Measurements from ENCODE around the gene VWC2L.

The VWC2L gene

DNA sequence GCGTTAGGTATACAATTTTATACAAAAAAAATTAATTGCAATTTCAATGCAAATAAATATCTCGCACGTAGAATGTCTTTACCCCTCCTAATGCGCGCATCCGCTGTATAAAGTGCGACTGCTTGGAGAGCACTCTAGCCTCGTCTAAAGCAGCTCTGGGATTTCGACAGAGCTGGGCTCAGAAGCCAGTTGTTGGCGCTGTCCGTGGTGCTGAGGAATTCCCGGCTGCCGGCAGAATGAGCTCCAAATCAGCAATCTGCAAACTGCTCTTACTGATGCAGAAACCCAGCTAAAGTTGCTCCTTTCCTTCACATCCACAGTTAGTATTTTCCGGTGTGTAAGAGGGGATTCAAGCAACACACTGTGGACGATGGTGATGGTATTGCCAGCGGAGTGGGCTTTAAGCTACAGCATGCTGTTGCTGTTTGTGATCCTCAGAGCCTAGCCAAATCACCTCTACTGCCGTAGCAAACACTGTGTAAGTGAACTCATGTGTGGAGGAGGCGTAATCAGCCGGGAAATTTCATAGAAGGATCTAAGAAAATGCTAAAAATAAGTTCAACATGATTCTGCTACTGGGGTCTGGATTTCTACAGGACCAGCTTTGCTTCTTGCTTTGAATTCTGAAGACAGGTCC, at the start of gene VWC2L:
Gene VWC2L (plus strand): TSS at position 137 of the 637 bp plus-strand sequence. CDS start 3,140 bp downstream, outside the sequence.
- DNase-seq, result peak; percentile 65

DNA sequence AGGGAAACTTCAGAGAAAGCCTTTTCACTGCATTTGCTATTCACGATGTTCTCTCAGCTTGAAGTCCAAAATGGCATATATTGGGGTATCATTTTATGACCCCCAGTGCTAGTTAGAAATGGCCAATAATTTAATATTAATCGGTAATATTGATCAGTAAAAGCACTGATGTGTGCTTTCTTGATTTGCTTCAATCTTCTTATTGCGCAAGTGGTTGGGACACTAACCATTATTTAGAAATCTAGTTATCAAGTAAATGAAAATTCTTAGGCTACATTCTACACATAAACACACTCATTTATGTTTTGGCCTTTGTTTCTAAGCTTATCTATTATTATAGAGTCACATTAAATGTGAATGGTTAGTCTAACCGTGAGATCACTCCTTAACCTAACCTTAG, 49.7 kb upstream of the VWC2L start:
- DNase-seq, result no peak

DNA sequence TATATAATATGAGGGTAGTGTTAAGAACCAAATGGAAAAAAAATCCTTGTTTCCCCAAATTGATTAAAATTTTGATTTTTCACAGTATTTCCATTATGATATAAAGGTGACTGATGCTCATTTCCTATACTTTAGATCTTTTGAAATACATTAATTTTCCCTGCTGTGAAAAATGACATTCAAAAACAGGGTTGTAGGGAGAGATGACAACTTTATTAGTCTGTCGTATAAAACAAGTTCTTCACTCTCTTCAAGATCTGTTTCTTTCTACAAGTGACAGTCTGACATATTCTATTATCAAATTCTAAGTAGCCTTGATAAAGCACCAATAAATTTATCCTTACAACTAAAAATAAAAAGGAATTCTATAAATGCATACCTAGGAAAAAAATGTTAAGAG, 45.3 kb upstream of the VWC2L start:
- no peak for DNase-seq

DNA sequence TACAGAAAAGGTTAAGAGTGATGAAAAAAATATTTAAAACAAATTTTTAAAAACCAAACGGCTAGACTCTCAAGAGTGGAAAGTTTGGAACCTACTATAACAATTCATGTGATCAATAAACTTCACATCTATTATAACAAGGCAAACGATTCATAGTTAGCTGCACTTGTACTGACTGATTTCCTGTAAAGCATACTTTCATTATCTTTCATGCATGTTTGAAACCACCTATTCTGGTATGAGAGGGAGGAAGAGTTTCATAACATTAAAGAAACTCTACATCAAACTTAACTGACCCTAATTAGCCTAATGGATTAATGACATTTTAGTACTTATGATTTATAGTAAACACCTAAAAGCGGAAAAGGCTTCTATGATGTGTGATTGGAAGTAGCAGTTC, 43.7 kb upstream of the VWC2L start:
- DNase-seq, result no peak

DNA sequence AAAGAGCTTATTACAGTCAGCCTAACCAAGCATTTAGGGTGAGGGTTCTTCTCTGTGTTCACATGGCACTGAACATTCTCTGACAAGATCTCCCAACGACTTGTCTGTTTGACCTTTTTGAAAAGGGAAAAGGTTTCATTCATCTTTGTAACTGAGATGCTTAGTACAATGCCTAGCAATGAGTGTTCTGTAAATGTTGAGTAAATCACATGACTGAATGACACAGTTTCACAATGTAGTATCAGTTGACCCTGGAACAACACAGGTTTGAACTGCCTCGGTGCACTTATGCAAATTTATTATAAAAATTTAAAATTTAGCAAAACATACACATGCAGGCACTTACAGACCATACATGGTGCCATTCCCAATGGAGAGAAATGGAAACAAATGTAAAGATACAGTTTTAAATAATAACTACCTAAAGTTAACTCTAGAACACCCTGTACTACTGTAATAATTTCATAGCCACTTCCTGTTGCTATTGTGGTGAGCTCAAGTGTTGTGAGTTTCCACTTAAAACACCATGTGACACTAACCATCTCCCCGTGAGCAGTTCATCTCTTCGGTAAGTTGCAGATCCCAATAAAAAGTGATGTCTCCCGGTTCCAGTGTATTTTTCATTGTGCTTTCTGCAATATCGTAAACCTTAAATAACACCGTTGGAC, 34.1 kb upstream of the VWC2L start:
- DNase-seq, result no peak

DNA sequence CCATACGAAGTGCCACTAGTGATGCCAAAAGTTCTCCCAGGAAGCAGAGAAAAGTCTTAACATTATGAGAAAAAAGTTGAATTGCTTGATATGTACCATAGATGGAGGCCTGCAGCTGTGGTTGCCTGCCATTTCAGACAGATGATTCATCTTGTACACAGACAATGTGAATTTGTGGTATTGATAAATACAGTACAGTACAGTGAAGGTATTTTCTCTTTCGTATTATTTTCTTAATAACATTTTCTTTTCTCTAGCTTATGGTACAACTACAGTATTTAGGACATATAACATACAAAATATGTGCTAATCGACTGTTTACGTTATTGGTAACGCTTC, 33.6 kb upstream of the VWC2L start:
- peak; percentile 5 for DNase-seq

DNA sequence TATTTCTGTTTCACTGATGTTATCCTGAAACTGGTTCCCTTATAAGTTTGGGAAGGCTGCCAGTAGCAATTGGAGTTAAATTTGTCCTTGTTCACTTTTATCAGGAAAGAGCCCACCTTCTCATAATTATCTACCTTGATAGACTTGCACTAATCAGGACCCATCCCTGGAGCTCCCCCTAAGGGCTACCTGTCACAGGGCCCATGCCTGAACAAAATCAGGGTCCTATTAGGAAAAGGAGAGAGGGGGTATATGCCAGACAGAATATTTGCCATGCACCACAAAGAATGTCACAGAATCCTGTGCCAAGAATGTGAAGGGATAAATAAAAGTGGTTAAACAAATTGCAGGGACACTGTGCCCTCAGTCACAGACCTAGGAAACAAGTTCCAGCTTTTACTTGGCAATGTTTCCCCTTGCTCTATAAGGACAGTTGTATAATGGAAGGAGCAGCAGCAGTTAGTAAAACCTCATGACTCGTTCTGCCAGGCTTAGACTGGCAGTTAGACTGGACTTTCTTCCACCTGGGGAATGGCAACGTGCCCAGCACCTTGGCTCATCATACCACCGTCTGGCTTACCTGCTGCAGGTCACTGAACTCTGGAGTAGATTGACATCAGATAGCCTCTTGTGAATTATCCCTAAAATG, 32.3 kb upstream of the VWC2L start:
- no peak for DNase-seq

DNA sequence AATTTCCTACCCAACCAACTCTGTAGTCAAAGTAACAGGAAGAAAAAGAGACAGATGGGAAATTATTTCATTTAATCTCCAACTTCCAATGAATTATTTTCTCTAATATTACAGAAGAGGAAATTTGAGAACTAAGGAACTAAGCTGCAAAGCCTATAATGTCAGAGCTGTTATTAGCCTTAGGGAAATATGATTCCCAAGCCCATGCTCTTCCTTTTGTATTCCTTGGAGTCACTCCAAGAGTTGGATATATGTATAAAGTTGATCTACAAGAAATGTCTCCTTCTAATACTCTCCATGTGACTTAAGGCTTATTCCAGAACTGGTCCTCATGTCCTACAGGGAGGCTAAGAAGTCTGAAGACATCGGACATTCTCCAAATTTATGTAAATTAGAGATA, 31.6 kb upstream of the VWC2L start:
- DNase-seq, result no peak

DNA sequence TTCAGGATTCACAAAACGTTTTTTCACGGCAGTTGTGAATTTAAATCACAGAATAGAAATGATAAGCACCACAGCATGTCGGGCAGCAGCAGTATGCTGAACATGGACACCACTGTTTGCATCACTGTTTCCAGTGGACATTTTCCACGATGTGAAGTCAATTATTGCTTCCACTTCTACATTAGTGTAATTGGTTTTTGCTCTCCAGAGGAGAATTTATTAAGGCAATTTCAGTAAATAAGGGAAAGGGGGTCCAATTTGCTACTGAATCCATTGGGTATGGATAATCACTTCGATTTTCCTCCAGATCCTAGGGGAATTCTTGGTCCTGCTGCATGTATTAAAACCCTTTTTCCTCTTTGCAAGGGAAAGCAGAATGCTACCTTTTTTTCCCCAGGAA, 30.2 kb upstream of the VWC2L start:
- no peak for DNase-seq

DNA sequence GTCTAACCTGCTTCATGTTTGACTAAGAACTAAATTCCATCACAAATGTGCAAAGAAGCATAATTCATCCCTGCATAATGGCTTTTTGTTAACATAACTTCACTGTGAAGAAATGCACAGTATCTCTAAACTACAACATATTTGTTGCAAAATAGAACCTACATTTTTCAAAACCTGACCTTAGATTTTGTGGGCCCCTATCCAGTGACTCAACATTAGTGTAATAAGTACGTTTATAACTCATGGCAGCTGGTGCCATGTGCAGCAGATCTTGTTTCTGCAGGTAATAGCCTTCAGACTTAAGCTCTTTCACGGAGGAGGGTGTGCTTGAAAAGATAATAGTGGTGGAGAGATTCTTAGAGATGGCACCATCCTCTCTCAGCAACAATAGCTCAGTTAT, 28.6 kb upstream of the VWC2L start:
- no peak for DNase-seq

DNA sequence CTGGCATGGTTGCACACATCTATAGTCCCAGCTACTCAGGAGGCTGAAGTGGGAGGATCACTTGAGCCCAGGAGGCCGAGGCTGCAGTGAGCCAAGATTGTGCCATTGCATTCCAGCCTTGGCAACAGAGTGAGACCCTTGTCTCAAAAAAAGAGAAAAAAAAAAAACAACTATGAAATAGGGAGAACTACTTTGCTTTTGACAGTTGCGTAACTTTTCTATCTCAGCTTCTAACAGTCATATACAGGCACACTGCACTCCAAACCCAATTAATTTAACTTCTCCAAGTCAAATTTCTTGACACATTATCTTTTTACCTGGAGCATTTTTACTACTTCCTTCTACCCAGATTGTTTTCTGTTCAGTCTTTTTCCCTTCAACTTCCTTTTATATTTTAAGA, 24.1 kb upstream of the VWC2L start:
- DNase-seq, result no peak

DNA sequence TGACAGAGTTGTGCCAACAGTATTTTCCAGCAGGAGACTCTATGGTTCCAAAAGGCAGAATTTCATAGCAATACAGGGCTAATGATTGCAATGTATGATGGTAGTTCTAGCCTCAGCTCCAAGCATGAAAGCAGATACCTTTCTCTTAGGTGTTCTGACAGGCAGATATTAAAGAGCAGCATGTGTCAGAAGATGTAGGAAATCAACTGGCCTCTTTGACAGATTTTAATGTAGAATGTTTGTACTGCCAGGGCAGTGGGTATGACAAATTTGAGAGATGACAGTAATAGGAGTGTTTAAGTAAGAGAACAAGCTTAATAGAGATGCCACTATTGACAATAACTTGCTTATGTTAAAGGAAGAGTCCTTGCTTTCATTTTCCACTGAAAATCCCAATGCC, 21.5 kb upstream of the VWC2L start:
- no peak for DNase-seq

DNA sequence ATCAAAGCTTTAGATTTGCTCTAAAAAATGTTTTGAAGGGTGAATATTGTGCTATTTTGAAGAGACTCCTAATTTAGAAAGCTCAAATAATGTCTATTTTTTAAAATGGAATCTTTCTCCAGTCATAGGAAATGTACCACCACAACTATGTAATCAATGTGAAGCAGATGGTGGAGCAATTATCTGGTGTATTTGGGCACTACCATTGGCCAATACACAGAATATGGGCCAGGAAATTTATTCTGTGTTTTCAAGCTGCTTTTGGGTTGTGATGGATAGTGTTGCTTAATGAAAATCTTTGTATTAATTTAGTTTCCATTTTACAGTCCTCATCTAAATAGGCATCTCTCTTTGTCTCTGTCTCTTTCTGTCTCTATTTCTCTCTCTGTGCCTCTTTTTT, 17.1 kb upstream of the VWC2L start:
- DNase-seq, result no peak

DNA sequence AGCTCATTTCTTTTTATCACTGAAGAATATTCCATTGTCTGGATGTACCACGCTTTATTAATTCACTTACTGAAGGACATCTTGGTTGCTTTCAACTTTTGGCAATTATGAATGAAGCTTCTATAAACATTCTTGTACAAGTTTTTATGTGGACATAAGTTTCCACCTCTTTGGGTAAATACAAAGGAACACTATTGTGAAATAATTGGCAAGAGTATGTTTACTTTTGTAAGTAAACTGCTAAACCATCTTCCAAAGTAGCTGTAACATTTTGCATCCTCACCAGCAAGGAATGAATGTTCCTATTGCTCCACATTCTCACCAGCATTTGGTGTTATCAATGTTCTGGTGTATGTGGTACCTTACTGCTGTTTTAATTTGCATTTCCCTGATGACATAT, 15.8 kb upstream of the VWC2L start:
- no peak for DNase-seq

DNA sequence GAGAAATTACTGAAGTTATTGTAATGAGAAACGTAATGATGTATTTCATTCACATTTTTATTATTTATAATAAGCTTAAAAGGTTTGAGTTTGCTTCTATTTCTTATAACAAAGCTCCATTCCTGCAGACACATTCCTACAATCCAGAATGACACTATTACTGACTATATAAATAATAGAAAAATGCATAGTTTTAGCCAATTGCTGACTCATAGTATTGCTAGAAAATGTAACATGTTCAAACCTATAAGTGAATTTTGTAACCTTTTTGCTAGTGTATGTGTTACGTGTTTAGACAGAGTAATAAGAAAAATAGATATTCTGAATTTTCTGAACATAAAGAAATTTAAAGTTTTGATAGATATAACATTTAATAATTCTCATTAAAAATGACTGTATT, 9.3 kb upstream of the VWC2L start:
- no peak for DNase-seq

DNA sequence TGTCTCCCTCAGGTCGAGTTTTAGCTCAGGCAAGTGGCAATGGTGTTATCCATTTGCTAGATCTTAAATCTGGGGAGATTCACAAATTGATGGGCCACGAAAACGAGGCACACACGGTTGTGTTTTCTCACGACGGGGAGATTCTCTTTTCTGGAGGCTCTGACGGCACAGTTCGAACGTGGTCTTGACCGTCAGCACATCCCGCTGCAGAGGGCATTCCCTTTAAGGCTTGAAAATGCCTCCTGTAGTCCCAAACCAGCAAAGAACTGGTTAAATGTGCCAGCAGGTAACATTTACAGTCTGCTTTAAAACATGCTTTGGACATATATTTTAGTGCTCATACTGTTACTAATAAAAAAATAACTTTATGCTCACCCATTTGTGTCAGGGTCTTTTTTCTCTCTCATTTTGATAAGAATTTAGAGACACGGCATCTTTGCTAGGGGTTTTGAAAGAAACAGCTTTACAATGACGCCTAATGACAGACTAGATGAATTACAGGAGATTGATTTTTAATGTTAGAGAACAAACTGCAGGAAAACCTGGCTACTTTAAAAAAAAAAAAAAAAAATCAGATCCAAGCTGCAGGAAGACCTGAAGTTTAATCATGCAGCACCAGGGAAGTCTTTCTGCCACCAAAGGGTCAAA, 602 bp upstream of the VWC2L start:
- no peak for DNase-seq

DNA sequence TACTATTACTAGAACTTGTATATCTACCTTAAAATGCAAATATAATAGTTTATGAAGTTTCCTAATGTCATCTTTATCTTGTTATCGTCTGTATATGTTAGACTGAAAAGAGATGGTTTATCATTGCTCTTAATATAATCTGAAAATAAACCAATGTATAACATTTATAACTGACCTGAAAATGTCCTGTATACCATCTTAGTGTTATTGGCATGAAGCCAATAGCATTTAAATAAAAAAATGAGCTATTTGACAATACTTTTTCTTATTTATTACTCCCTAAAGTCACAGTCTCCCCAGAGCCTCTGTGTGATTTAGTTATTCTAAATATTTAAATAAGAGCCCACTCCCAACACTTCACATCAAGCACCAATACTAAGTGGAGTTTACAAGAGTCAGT, 1.8 kb downstream of the VWC2L start:
- no peak for DNase-seq

DNA sequence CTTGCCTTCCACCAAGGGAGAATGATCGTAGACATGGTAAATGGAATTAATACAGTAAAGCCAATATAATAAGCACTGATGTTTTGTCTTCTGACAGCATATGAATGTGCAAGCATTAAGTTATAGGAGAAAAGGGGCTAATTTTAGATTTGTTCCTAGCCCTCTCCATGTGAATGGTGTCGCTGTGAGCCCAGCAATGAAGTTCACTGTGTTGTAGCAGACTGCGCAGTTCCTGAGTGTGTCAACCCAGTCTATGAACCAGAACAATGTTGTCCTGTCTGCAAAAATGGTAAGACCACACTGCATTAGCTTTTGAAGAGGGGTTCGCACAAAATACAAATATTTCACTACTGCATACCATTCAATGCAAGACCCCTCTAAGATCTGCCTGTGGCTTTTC, 25.6 kb downstream of the VWC2L start:
- DNase-seq, result no peak

DNA sequence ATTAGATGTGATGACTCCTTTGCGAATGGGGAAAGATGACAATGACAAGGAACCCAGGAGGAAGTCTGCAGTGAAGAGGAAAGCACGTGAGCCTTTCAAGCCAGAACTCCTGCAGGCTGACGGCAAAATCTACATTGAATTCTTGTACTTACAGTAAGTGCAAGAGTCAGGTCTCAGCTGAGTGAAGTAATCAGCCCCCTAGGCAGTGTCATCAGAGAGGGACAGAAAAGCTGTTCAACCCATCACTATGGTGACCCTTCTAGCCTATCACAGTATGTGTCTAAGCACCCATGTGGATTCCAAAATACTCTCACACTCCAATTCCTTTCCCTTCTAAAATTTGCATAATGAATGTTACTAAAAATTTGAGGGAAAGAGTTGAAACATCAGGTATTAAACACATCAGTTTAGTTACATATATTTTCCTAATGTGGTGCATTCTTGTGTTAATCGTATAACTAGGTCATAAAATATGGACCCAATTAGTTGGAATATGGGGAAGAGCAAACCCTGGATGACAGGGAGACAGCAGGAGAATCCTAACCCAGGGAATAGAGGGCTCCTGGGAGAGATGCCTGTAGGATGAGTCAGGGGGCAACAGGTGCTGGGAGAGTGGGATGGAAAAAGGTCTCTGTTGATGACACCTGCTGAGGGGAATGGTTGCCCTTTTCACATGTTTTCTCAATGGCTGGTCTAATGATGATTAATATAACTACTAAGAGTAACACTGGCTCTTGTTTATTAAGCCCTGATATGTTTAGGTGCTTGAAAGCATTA, 39.5 kb downstream of the VWC2L start:
- DNase-seq, result no peak

DNA sequence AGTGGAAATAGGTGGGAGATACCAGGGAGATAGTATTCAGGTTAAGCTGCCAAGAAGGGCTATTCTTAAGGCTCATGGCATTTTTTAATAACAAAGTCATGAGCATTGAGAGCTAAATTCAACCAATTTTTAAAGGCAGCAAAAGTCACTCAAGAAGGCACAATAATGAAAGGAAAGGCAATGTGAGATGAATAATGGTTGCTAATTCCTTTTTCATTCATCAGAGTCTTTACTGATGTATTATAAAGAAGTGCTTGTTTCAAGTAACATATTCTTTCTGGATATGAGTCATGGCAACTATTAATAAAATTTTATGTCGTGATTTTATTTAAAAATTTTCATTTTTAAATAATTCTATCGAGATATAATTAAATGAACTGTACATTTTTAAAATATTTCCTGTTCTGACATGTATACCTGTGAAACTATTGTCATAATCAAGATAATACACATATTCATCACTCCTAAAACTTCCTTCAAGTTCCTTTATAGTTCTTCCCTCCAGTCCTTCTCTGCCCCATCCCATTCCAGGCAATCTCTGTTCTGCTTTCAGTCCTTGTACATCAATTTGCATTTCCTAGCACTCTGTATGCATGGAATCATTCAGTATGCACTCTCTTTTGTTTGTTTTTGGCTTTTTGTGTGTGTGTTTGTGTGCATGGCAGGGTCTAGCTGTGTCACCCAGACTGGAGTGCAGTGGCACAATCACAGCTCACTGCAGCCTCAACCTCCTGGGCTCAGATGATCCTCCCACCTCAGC, 40.8 kb downstream of the VWC2L start:
- no peak for DNase-seq

DNA sequence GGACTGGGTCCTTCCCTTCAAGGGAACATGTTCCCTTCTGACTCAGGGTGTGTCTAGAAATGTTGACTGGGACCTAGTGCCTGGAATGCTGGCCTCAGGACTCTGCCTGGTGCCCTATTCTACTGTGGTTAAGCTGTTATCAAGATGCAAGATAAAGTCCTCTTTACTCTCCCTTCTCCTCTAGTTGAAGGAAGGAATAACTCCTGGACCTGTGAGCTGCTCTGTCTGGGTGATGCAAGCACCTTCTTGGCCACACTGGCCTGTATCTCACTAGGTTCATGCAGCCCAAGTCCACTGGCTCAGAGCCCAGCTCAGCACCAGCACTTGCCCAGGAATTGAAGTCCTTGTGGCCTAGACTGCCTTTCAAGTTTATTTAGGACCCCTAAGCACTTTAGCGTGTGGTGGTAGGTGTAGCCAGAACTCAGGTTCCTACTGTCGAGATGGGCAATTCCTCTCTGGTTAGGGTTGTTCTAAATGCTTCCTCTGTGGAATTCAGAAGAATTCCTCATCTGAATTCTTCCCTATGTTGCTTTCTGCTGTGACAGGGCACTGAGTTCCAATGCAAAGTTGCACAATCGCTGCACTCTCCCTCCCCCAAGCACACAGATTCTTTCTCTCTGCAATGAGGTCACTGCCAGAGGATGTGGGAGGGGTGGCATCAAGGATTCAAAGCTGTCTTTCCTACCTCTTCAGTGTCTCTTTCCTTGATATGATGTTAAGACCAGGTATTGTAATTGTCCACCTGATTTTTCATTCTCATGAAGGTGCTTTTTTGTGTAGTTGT, 54.7 kb downstream of the VWC2L start:
- peak; percentile 6 for DNase-seq

DNA sequence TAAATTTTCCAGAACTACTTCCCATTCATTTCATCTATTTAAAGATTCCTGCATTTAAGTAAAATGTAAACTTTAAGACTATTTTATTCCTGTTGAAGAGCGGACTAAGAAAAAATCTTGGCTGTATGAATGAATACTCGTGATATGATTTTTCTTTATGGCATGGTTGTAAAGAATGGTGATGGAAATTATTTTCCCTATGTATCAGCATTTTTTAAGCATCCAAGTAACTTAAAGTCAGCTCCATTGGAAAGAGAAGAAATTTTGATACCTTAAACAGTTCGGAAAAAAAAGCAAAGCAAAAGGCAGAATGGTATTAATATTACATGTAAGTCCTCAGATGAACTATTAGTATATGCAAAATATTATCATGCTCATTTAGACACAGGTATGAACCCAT, 58.9 kb downstream of the VWC2L start:
- no peak for DNase-seq

Data from fibroblast of upper back skin (primary cell).